Upper lobe of left lung (tissue), 4 donors: ENCODE measurements around the gene RAI1.

Experiments
- EP300 ChIP-seq, 4 donors: sonication (generic); formaldehyde crosslinking; IDR thresholded peaks; one replicate each; pipeline ENCODE4 v1.5.1; 2017; ENCODE audit warnings: antibody characterized with exemption in 4 of 4, control low read depth in 2 of 4
- POLR2A ChIP-seq, 4 donors: fragments of 450-650 bp; IDR thresholded peaks; one replicate each; pipeline ENCODE4 v1.5.1; 2016 to 2017; ENCODE audit warnings: antibody characterized with exemption in 4 of 4, mild to moderate bottlenecking in 2 of 4
- POLR2AphosphoS5 ChIP-seq, 2 donors: sonication (generic); formaldehyde crosslinking; IDR thresholded peaks; one replicate each; pipeline ENCODE4 v1.5.1; 2017; ENCODE audit warnings: antibody characterized with exemption in 2 of 2
- TF ChIP-seq, protein P1 (sequence below), 6 experiments: fragments of 450-650 bp in 4 of 6; fragments of 200-600 bp in 2 of 6; sonication (generic) in 2 of 6; IDR thresholded peaks; one replicate each; pipeline ENCODE4 v1.5.1; 2016 to 2019; ENCODE audit warnings: antibody characterized with exemption in 6 of 6

DNA sequence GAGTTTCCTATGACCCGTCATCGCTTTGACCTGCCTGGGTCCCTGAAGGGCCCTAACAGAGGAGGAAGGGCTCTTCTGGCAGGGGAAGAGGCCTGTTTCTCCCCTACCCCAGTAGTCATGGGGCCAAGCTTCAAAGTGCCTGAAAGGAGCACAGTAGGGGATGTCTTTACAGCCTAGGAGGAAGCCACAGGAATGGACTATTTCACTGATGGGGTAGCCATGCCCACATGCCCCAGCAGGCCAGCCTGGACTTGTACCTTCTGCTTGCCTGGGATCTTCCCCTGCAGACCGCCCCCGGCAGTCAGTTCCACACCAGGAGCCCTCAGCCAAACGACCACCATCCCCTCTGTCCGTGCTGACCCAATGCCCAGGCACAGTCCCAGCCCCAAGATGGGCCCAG lies 47.9 kb upstream of the RAI1 start:
- TF ChIP-seq POLR2A (IDR thresholded peaks at IDR 0.05) (no peak), POLR2AphosphoS5 (IDR thresholded peaks at IDR 0.05) (no peak), EP300 (IDR thresholded peaks at IDR 0.05) (no peak)
- TF ChIP-seq, protein P1, sequence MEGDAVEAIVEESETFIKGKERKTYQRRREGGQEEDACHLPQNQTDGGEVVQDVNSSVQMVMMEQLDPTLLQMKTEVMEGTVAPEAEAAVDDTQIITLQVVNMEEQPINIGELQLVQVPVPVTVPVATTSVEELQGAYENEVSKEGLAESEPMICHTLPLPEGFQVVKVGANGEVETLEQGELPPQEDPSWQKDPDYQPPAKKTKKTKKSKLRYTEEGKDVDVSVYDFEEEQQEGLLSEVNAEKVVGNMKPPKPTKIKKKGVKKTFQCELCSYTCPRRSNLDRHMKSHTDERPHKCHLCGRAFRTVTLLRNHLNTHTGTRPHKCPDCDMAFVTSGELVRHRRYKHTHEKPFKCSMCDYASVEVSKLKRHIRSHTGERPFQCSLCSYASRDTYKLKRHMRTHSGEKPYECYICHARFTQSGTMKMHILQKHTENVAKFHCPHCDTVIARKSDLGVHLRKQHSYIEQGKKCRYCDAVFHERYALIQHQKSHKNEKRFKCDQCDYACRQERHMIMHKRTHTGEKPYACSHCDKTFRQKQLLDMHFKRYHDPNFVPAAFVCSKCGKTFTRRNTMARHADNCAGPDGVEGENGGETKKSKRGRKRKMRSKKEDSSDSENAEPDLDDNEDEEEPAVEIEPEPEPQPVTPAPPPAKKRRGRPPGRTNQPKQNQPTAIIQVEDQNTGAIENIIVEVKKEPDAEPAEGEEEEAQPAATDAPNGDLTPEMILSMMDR (IDR thresholded peaks at IDR 0.05): no peak
